GM12878 (cell line): ENCODE data around the gene OR51E2.

Source experiments
- CTCF ChIP-seq, 3 experiments: IDR thresholded peaks in 2 of 3; conservative IDR thresholded peaks in 1 of 3; 2 replicates each; pipeline ENCODE4 v1.5.1; 2011; ENCODE audit warnings: low read depth in 3 of 3, low read length in 3 of 3, mild to moderate bottlenecking in 3 of 3, control low read depth in 2 of 3, moderate library complexity in 2 of 3, inconsistent platforms in 1 of 3, mixed read lengths in 1 of 3; ENCODE audit not compliant: control insufficient read depth in 2 of 3, insufficient read depth in 1 of 3; ENCODE audit errors: extremely low read depth in 1 of 3
- POLR2AphosphoS5 ChIP-seq: IDR thresholded peaks from 2 replicates; pipeline ENCODE4 v1.6.1; 2011; ENCODE audit warnings: mild to moderate bottlenecking, low read length, inconsistent platforms
- RAD21 ChIP-seq: IDR thresholded peaks from 2 replicates; pipeline ENCODE4 v1.6.1; 2011; ENCODE audit warnings: mild to moderate bottlenecking, low read depth, low read length, moderate library complexity; ENCODE audit not compliant: insufficient read depth
- SUZ12 ChIP-seq: fragments of 200-600 bp; sonication (generic); IDR thresholded peaks from one replicate; pipeline ENCODE4 v1.6.1; 2018; ENCODE audit warnings: antibody characterized with exemption, mild to moderate bottlenecking; ENCODE audit not compliant: unreplicated experiment
- USF2 ChIP-seq: IDR thresholded peaks from 2 replicates; pipeline ENCODE4 v1.6.1; 2011; ENCODE audit warnings: low read depth, low read length, improper control_type of control experiment, borderline replicate concordance
- ZNF274 ChIP-seq: IDR thresholded peaks from one replicate; pipeline ENCODE4 v1.8.0; 2011; ENCODE audit not compliant: insufficient read length, insufficient read depth

- no peak for TF ChIP-seq ZNF274
- no peak for TF ChIP-seq USF2
- TF ChIP-seq RAD21, result no peak
- no peak for TF ChIP-seq POLR2AphosphoS5
- TF ChIP-seq SUZ12, result no peak
- TF ChIP-seq CTCF (IDR thresholded peaks at IDR 0.05 in 2 of 3, conservative IDR thresholded peaks at IDR 0.05 in 1 of 3; ENCODE audit: control insufficient read depth in 2 of 3, extremely low read depth in 1 of 3, insufficient read depth in 1 of 3, low read depth in 3 of 3, low read length in 3 of 3), result no peak
Measured at GRCh38 chr11:4672470-4672869, 25.2 kb downstream of the OR51E2 start.
